T-helper 1 cell treated with Interleukin-12 subunit alpha and Interleukin-12 subunit beta and Interleukin-4 antibody, amounts not matched to agents 30 μg/mL and 1 μg/mL, for 36 hours (primary cell): ENCODE data around the gene CDC25B.

ENCODE experiments used
- H3K27ac Mint-ChIP-seq: one replicate; pipeline ENCODE4 v1.8.0; 2021; ENCODE audit warnings: mild to moderate bottlenecking, mixed read lengths
- H3K27me3 Mint-ChIP-seq: one replicate; pipeline ENCODE4 v1.8.0; 2021; ENCODE audit warnings: low read depth, mixed read lengths
- H3K36me3 Mint-ChIP-seq: one replicate; pipeline ENCODE4 v1.8.0; 2021; ENCODE audit warnings: low read depth, mixed read lengths
- H3K4me1 Mint-ChIP-seq: one replicate; pipeline ENCODE4 v1.8.0; 2021; ENCODE audit warnings: low read depth, mixed read lengths
- H3K4me3 Mint-ChIP-seq: one replicate; pipeline ENCODE4 v1.8.0; 2021; ENCODE audit warnings: mild to moderate bottlenecking, moderate library complexity, mixed read lengths
- H3K9me3 Mint-ChIP-seq: one replicate; pipeline ENCODE4 v1.8.0; 2021; ENCODE audit warnings: mixed read lengths

The CDC25B gene

GRCh38 chr20:3771552-3772058 is 24.5 kb upstream of the CDC25B start:
- no peak overlapping the region for H3K4me3 Mint-ChIP-seq
- no peaks in the 10 kb centered on the region for H3K9me3 Mint-ChIP-seq
- no peak overlapping the region for H3K27ac Mint-ChIP-seq
- peaks cover 5% of the 10 kb centered on the region for H3K27me3 Mint-ChIP-seq
- H3K36me3 Mint-ChIP-seq = no peaks in the 10 kb centered on the region
- H3K4me1 Mint-ChIP-seq = peaks cover 13% of the 10 kb centered on the region

- H3K27me3 Mint-ChIP-seq = peaks cover 35% of the 10 kb centered on the region
- no peaks in the 10 kb centered on the region for H3K9me3 Mint-ChIP-seq
- H3K27ac Mint-ChIP-seq = no peak overlapping the region
- H3K36me3 Mint-ChIP-seq = peaks cover 5% of the 10 kb centered on the region
- H3K4me3 Mint-ChIP-seq = no peak overlapping the region
- H3K4me1 Mint-ChIP-seq = peaks cover 15% of the 10 kb centered on the region
These were observed 20.5 kb upstream of the CDC25B start for GRCh38 chr20:3775457-3776108.

- H3K27ac Mint-ChIP-seq = no peak overlapping the region
- peak overlapping the region; percentile 71 for H3K4me3 Mint-ChIP-seq
- peaks cover 42% of the 10 kb centered on the region for H3K27me3 Mint-ChIP-seq
- H3K4me1 Mint-ChIP-seq = peaks cover 25% of the 10 kb centered on the region
- H3K36me3 Mint-ChIP-seq = peaks cover 5% of the 10 kb centered on the region
- H3K9me3 Mint-ChIP-seq = no peaks in the 10 kb centered on the region
These were observed 18.8 kb upstream of the CDC25B start for GRCh38 chr20:3777381-3777715.

- H3K9me3 Mint-ChIP-seq = no peaks in the 10 kb centered on the region
- peaks cover 5% of the 10 kb centered on the region for H3K36me3 Mint-ChIP-seq
- H3K4me3 Mint-ChIP-seq = peak overlapping the region; percentile 72
- peaks cover 39% of the 10 kb centered on the region for H3K27me3 Mint-ChIP-seq
- no peak overlapping the region for H3K27ac Mint-ChIP-seq
- H3K4me1 Mint-ChIP-seq = peaks cover 25% of the 10 kb centered on the region
These were observed 18.1 kb upstream of the CDC25B start for GRCh38 chr20:3777716-3778629.

GRCh38 chr20:3778976-3779375 is 17.1 kb upstream of the CDC25B start:
- no peaks in the 10 kb centered on the region for H3K9me3 Mint-ChIP-seq
- peaks cover 5% of the 10 kb centered on the region for H3K36me3 Mint-ChIP-seq
- peaks cover 29% of the 10 kb centered on the region for H3K4me1 Mint-ChIP-seq
- H3K27me3 Mint-ChIP-seq = peaks cover 39% of the 10 kb centered on the region
- no peak overlapping the region for H3K27ac Mint-ChIP-seq
- H3K4me3 Mint-ChIP-seq = no peak overlapping the region

- peaks cover 39% of the 10 kb centered on the region for H3K27me3 Mint-ChIP-seq
- H3K36me3 Mint-ChIP-seq = peaks cover 13% of the 10 kb centered on the region
- H3K4me3 Mint-ChIP-seq = peak within 1 kb of the TSS; percentile 52
- H3K27ac Mint-ChIP-seq = no peak within 1 kb of the TSS
- peaks cover 36% of the 10 kb centered on the region for H3K4me1 Mint-ChIP-seq
- no peaks in the 10 kb centered on the region for H3K9me3 Mint-ChIP-seq
These were observed 14.8 kb upstream of the CDC25B start, which contains the start of gene SPEF1 for GRCh38 chr20:3781153-3781910. TSS of gene SPEF1 (minus strand) at chr20:3781448. CDS start at chr20:3781287, 161 bp downstream.

- H3K27me3 Mint-ChIP-seq = peaks cover 30% of the 10 kb centered on the region
- H3K4me3 Mint-ChIP-seq = no peak overlapping the region
- peaks cover 13% of the 10 kb centered on the region for H3K36me3 Mint-ChIP-seq
- no peak overlapping the region for H3K27ac Mint-ChIP-seq
- peaks cover 36% of the 10 kb centered on the region for H3K4me1 Mint-ChIP-seq
- no peaks in the 10 kb centered on the region for H3K9me3 Mint-ChIP-seq
These were observed 13.5 kb upstream of the CDC25B start for GRCh38 chr20:3782597-3782996.

- H3K27ac Mint-ChIP-seq = no peak overlapping the region
- peaks cover 13% of the 10 kb centered on the region for H3K36me3 Mint-ChIP-seq
- H3K9me3 Mint-ChIP-seq = no peaks in the 10 kb centered on the region
These were observed 13.0 kb upstream of the CDC25B start for GRCh38 chr20:3783068-3783489.

GRCh38 chr20:3783511-3784195 is 12.5 kb upstream of the CDC25B start:
- peaks cover 11% of the 10 kb centered on the region for H3K36me3 Mint-ChIP-seq
- no peak overlapping the region for H3K27ac Mint-ChIP-seq
- peak overlapping the region; percentile 7 for H3K4me3 Mint-ChIP-seq
- no peaks in the 10 kb centered on the region for H3K9me3 Mint-ChIP-seq
- peaks cover 38% of the 10 kb centered on the region for H3K4me1 Mint-ChIP-seq
- H3K27me3 Mint-ChIP-seq = peaks cover 27% of the 10 kb centered on the region

More at GRCh38 chr20:3783068-3783489, 13.0 kb upstream of the CDC25B start:
- H3K4me3 Mint-ChIP-seq = peak overlapping the region; percentile 7
- H3K4me1 Mint-ChIP-seq = peaks cover 37% of the 10 kb centered on the region
- peaks cover 30% of the 10 kb centered on the region for H3K27me3 Mint-ChIP-seq

GRCh38 chr20:3784216-3784853 is 11.8 kb upstream of the CDC25B start:
- H3K27ac Mint-ChIP-seq = peak overlapping the region; percentile 76
- H3K36me3 Mint-ChIP-seq = peaks cover 11% of the 10 kb centered on the region
- H3K4me1 Mint-ChIP-seq = peaks cover 43% of the 10 kb centered on the region
- H3K27me3 Mint-ChIP-seq = peaks cover 20% of the 10 kb centered on the region
- peak overlapping the region; percentile 47 for H3K4me3 Mint-ChIP-seq
- no peaks in the 10 kb centered on the region for H3K9me3 Mint-ChIP-seq

- H3K9me3 Mint-ChIP-seq = no peaks in the 10 kb centered on the region
- peaks cover 8% of the 10 kb centered on the region for H3K36me3 Mint-ChIP-seq
- peaks cover 43% of the 10 kb centered on the region for H3K4me1 Mint-ChIP-seq
- H3K4me3 Mint-ChIP-seq = peak overlapping the region; percentile 47
- peaks cover 15% of the 10 kb centered on the region for H3K27me3 Mint-ChIP-seq
- H3K27ac Mint-ChIP-seq = peak overlapping the region; percentile 76
These were observed 11.3 kb upstream of the CDC25B start for GRCh38 chr20:3784863-3785239.

- Mint-ChIP-seq H3K4me1 (peaks cover 41% of the 10 kb centered on the region), H3K9me3 (no peaks in the 10 kb centered on the region), H3K36me3 (peaks cover 8% of the 10 kb centered on the region), H3K27ac (peak overlapping the region; percentile 76), H3K4me3 (peak overlapping the region; percentile 47), H3K27me3 (peaks cover 10% of the 10 kb centered on the region)
These were observed 10.6 kb upstream of the CDC25B start for GRCh38 chr20:3785240-3786125.

- Mint-ChIP-seq H3K4me3 (peak overlapping the region; percentile 83), H3K36me3 (peaks cover 8% of the 10 kb centered on the region), H3K9me3 (no peaks in the 10 kb centered on the region), H3K27ac (peak overlapping the region; percentile 77), H3K4me1 (peaks cover 35% of the 10 kb centered on the region), H3K27me3 (peaks cover 4% of the 10 kb centered on the region)
These were observed 10.0 kb upstream of the CDC25B start for GRCh38 chr20:3786126-3786484.
